ENCODE data around the gene MTHFSD. TPM values are rescaled to one million over a fixed set of nuclear protein-coding genes. Genes with fewer than 3 reads are reported as not detected.

Gene MTHFSD
- total and polyA plus RNA-seq, 12 donors = 7.6 to 22.2 (median 17.6) TPM

DNA sequence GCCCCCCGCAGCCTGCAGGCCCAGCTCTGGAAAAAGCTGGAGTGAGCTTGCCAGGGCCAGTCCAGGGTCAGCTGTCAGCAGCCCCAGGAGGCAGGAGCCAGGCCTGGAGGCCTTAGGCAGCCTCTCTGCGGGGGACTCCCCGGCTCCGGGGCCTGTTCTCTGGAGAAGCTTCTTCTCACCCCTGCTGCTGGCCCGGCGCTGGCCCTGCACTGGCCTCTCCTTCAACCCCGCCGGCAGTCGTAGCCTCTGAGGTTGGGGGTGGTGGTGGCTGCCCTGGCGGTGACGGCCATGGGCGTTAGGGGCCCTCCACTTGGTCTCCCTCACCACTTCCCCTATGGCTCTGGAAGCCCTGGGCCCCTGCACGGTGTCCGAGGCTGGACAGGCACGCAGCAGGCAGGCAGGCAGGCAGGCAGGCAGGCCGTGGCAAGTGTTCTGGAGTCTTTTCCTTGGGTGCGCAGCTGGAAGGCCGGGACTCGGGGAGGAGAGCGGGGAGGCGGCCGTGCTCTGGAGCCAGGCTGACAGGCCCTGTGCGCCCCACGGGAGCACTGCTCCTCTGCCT lies 42.7 kb downstream of the MTHFSD start:
- H3K27me3 ChIP-seq = peaks cover 97% of the 10 kb centered on the region
- H3K36me3 ChIP-seq (replicated peaks in 1 of 2) = no peaks in the 10 kb centered on the region
- H3K4me1 ChIP-seq (replicated peaks in 1 of 2) = peaks cover 12 to 32% of the 10 kb centered on the region in 2 donors
- H3K27ac ChIP-seq = no peak overlapping the region
- H3K4me3 ChIP-seq = no peak overlapping the region
- H3K9me3 ChIP-seq (replicated peaks in 1 of 3) = no peaks in the 10 kb centered on the region
- intact Hi-C loops (cut with DNase I) = loop anchor here (10.0 kb wide), 2 partner anchors 168 to 688 kb away; no protein-coding TSS in a partner anchor
- no peak for DNase-seq
- TF ChIP-seq, protein P1, sequence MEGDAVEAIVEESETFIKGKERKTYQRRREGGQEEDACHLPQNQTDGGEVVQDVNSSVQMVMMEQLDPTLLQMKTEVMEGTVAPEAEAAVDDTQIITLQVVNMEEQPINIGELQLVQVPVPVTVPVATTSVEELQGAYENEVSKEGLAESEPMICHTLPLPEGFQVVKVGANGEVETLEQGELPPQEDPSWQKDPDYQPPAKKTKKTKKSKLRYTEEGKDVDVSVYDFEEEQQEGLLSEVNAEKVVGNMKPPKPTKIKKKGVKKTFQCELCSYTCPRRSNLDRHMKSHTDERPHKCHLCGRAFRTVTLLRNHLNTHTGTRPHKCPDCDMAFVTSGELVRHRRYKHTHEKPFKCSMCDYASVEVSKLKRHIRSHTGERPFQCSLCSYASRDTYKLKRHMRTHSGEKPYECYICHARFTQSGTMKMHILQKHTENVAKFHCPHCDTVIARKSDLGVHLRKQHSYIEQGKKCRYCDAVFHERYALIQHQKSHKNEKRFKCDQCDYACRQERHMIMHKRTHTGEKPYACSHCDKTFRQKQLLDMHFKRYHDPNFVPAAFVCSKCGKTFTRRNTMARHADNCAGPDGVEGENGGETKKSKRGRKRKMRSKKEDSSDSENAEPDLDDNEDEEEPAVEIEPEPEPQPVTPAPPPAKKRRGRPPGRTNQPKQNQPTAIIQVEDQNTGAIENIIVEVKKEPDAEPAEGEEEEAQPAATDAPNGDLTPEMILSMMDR (IDR thresholded peaks at IDR 0.05) = no peak
- no peak for TF ChIP-seq POLR2A (IDR thresholded peaks at IDR 0.05)
- WGBS, 4 donors = 25 to 37% (median 29%) methylated on average over 14 to 24 of the region's 24 CpGs

DNA sequence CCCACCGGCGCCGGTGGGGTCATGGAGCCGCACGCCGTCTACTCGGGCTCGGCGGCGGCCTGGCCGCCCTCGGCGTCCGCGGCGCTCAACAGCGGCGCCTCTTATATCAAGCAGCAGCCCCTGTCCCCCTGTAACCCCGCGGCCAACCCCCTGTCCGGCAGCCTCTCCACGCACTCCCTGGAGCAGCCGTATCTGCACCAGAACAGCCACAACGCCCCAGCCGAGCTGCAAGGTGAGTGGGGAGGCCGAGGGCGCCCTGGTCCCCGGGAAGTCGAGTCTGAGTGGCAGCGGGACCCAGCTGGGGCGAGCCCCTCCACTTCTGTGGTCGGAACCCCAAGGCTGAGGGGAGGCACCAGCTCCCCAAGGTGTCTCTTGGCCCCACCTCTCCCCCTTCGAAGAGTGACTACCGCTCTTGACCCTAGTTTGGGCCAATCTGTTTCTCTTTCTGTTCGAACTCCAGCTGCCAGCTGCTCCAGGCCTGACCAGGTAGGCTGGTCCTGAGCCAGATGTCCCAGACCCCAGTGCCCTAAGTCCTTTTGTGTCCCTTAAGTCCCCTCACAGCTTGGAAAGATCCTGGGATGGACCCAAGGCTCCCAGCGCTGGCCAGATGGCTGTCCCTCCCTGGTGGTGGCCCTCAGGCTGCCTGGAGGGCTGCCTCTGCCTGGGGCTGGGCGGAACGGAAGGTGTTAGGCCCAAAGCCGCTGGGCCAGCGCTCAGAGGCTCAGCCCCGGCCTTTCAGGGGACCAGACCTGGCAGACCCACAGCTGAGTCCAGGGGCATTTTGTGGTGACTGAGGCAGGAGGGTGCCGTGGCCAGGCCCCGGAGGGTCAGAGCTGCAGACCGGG lies 43.5 kb downstream of the MTHFSD start:
- peaks cover 97% of the 10 kb centered on the region for H3K27me3 ChIP-seq
- H3K36me3 ChIP-seq (replicated peaks in 1 of 2) = no peaks in the 10 kb centered on the region
- no peak for DNase-seq
- H3K4me3 ChIP-seq = peak overlapping the region in 1 of 4 donors; percentile 59
- no peaks in the 10 kb centered on the region for H3K9me3 ChIP-seq (replicated peaks in 1 of 3)
- peaks cover 12 to 32% of the 10 kb centered on the region in 2 donors for H3K4me1 ChIP-seq (replicated peaks in 1 of 2)
- WGBS, 4 donors = 13 to 86% (median 24%) methylated on average over 5 to 44 of the region's 44 CpGs
- TF ChIP-seq, protein P1 (IDR thresholded peaks at IDR 0.05) = no peak
- TF ChIP-seq POLR2A (IDR thresholded peaks at IDR 0.05) = no peak
- peak overlapping the region in 1 of 5 donors; percentile 77 for H3K27ac ChIP-seq
- intact Hi-C loops (cut with DNase I) = loop anchor here (10.0 kb wide), 2 partner anchors 167 to 687 kb away; no protein-coding TSS in a partner anchor

DNA sequence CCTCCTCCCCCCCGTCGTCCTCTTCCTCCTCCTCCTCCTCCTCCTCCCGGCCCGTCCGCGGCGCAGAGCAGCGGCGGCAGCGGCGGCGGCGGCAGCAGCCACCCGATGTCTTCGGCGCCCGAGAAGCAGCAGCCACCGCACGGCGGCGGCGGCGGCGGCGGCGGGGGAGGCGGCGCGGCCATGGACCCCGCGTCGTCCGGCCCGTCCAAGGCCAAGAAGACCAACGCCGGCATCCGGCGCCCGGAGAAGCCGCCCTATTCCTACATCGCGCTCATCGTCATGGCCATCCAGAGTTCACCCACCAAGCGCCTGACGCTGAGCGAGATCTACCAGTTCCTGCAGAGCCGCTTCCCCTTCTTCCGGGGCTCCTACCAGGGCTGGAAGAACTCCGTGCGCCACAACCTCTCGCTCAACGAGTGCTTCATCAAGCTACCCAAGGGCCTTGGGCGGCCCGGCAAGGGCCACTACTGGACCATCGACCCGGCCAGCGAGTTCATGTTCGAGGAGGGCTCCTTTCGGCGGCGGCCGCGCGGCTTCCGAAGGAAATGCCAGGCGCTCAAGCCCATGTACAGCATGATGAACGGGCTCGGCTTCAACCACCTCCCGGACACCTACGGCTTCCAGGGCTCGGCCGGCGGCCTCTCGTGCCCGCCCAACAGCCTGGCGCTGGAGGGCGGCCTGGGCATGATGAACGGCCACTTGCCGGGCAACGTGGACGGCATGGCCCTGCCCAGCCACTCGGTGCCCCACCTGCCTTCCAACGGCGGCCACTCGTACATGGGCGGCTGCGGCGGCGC lies 44.4 kb downstream of the MTHFSD start, which contains the start of gene FOXF1:
FOXF1 (plus strand) TSS at position 63 of the 797 bp plus-strand sequence; CDS start at position 106, 43 bp downstream.
- H3K9me3 ChIP-seq (replicated peaks in 1 of 3) = no peaks in the 10 kb centered on the region
- H3K4me3 ChIP-seq = peak within 1 kb of the TSS in 3 of 4 donors; percentile 11 to 59 (median 22)
- intact Hi-C loops (cut with DNase I) = loop anchor here (10.0 kb wide), 2 partner anchors 166 to 686 kb away; no protein-coding TSS in a partner anchor
- H3K4me1 ChIP-seq (replicated peaks in 1 of 2) = peaks cover 12 to 32% of the 10 kb centered on the region in 2 donors
- H3K27ac ChIP-seq = peak within 1 kb of the TSS in 1 of 5 donors; percentile 77
- H3K36me3 ChIP-seq (replicated peaks in 1 of 2) = no peaks in the 10 kb centered on the region
- 1 to 2% (median 2%) methylated on average over 49 to 83 of the region's 89 CpGs; no CpG with 5 or more reads in 1 of the 4 donors for WGBS, 4 donors
- DNase-seq = no peak
- peaks cover 97% of the 10 kb centered on the region for H3K27me3 ChIP-seq
- TF ChIP-seq POLR2A (IDR thresholded peaks at IDR 0.05) = no peak
- TF ChIP-seq, protein P1 (IDR thresholded peaks at IDR 0.05) = no peak
